Endothelial cell of umbilical vein (primary cell): ENCODE measurements around the gene VIT. TPM values are rescaled to one million over a fixed set of nuclear protein-coding genes. Genes with fewer than 3 reads are reported as not detected.

Experiments
- BruUV-seq: library from RNA; stranded (reverse); fragments of 400-500 nt; replicated peaks from 2 replicates; lab custom pipeline; 2021; lab: Mats Ljungman, UMichigan
- CTCF ChIA-PET: fragments of 300-600, 350-600 bp; sonication (Branson Sonifier 250); formaldehyde crosslinking; loops from one replicate; lab custom pipeline; 2021; ENCODE audit warnings: antibody characterized with exemption, inconsistent platforms; lab: Charles Lee
- POLR2A ChIA-PET: fragments of 300-600, 350-600 bp; sonication (Branson Sonifier 250); formaldehyde crosslinking; loops from one replicate; lab custom pipeline; 2021; ENCODE audit warnings: antibody characterized with exemption, inconsistent platforms; lab: Charles Lee
- DNase-seq: peaks from one replicate; pipeline ENCODE4 v3.0.0-alpha.2; 2011; ENCODE audit warnings: low read depth, low spot score
- FAIRE-seq: peaks from 2 replicates; lab custom pipeline; 2011; peaks lifted over from hg19 to GRCh38; lab: Jason Lieb, UNC
- H2AFZ ChIP-seq: 2 replicates; pipeline ENCODE4 v1.6.0; 2012; ENCODE audit warnings: low read depth, low read length, control low read depth, inconsistent platforms
- H3K27ac ChIP-seq: 2 replicates; pipeline ENCODE4 v1.5.1; 2011; ENCODE audit warnings: low read depth, mild to moderate bottlenecking, control low read depth, low read length, moderate library complexity; ENCODE audit not compliant: insufficient read depth
- H3K27me3 ChIP-seq, 2 experiments: 2 replicates each; pipeline versions ENCODE4 v1.6.0 to v1.6.1; 2011; ENCODE audit warnings: low read length in 2 of 2, mixed read lengths in 1 of 2; ENCODE audit not compliant: control insufficient read depth in 2 of 2, insufficient read depth in 2 of 2
- H3K36me3 ChIP-seq, 2 experiments: 2 replicates in 1 of 2; 3 replicates in 1 of 2; pipeline ENCODE4 v1.5.1; 2011; ENCODE audit warnings: low read length in 2 of 2, mild to moderate bottlenecking in 1 of 2, moderate library complexity in 1 of 2; ENCODE audit not compliant: control insufficient read depth in 2 of 2, insufficient read depth in 2 of 2; ENCODE audit errors: extremely low read depth in 1 of 2
- H3K4me1 ChIP-seq: 3 replicates; pipeline ENCODE4 v1.5.1; 2011; ENCODE audit warnings: mild to moderate bottlenecking, low read length; ENCODE audit not compliant: control insufficient read depth, insufficient read depth; ENCODE audit errors: extremely low read depth
- H3K4me2 ChIP-seq: 2 replicates; pipeline ENCODE4 v1.6.1; 2011; ENCODE audit warnings: low read length, control low read depth, mixed read lengths; ENCODE audit not compliant: insufficient read depth
- H3K4me3 ChIP-seq, 3 experiments: fragments of 200-600 bp in 1 of 3; sonication (generic), shearing (Covaris generic) in 1 of 3; replicated peaks in 1 of 3; 2 replicates each; pipeline ENCODE4 v1.5.1; 2011 to 2016; ENCODE audit warnings: control low read depth in 3 of 3, low read length in 3 of 3, mild to moderate bottlenecking in 2 of 3, inconsistent platforms in 1 of 3, low read depth in 1 of 3, moderate library complexity in 1 of 3; ENCODE audit not compliant: insufficient read depth in 1 of 3
- H3K79me2 ChIP-seq: 2 replicates; pipeline ENCODE4 v1.6.0; 2012; ENCODE audit warnings: low read length, inconsistent platforms; ENCODE audit not compliant: control insufficient read depth, insufficient read depth
- H3K9ac ChIP-seq: replicated peaks from 2 replicates; pipeline ENCODE3; 2011; ENCODE audit warnings: low read length, control low read depth; ENCODE audit not compliant: insufficient read depth; ENCODE audit errors: extremely low read depth
- H3K9me1 ChIP-seq: replicated peaks from 3 replicates; pipeline ENCODE4 v1.6.0; 2011; ENCODE audit warnings: mild to moderate bottlenecking, low read length; ENCODE audit not compliant: control insufficient read depth, insufficient read depth; ENCODE audit errors: extremely low read depth
- H3K9me3 ChIP-seq: replicated peaks from 2 replicates; pipeline ENCODE4 v1.5.1; 2012; ENCODE audit warnings: low read length, inconsistent platforms; ENCODE audit not compliant: control insufficient read depth, insufficient read depth
- H4K20me1 ChIP-seq: replicated peaks from 2 replicates; pipeline ENCODE3; 2011; ENCODE audit warnings: mild to moderate bottlenecking, low read length; ENCODE audit not compliant: control insufficient read depth, insufficient read depth; ENCODE audit errors: extremely low read depth
- CTCF ChIP-seq, 2 donors: IDR thresholded peaks; 1 replicate in 1 of 2; 2 replicates in 1 of 2; pipeline ENCODE4 v1.5.1; 2011; ENCODE audit warnings: low read length in 2 of 2, mild to moderate bottlenecking in 2 of 2, moderate library complexity in 2 of 2, control low read depth in 1 of 2, inconsistent platforms in 1 of 2, low read depth in 1 of 2; ENCODE audit not compliant: insufficient read depth in 1 of 2; ENCODE audit errors: extremely low read depth in 1 of 2
- EZH2 ChIP-seq: IDR thresholded peaks from 2 replicates; pipeline ENCODE4 v1.6.1; 2012; ENCODE audit warnings: borderline replicate concordance, low read depth, mild to moderate bottlenecking, moderate library complexity, low read length, inconsistent platforms; ENCODE audit not compliant: severe bottlenecking
- FOS ChIP-seq: IDR thresholded peaks from 2 replicates; pipeline ENCODE4 v1.6.1; 2011; ENCODE audit warnings: mild to moderate bottlenecking, low read length, moderate library complexity, borderline replicate concordance; ENCODE audit not compliant: insufficient read depth
- GATA2 ChIP-seq: IDR thresholded peaks from 2 replicates; pipeline ENCODE4 v1.7.0; 2011; ENCODE audit warnings: low read depth, mild to moderate bottlenecking, moderate library complexity, mixed read lengths, low read length; ENCODE audit not compliant: insufficient read length, insufficient read depth
- JUN ChIP-seq: IDR thresholded peaks from 2 replicates; pipeline ENCODE4 v1.6.1; 2011; ENCODE audit warnings: borderline replicate concordance, low read depth; ENCODE audit not compliant: insufficient read length, insufficient read depth
- MAX ChIP-seq: IDR thresholded peaks from 2 replicates; pipeline ENCODE4 v1.6.1; 2011; ENCODE audit not compliant: insufficient read depth, insufficient read length
- MYC ChIP-seq: IDR thresholded peaks from one replicate; pipeline ENCODE4 v1.6.1; 2011; ENCODE audit warnings: mild to moderate bottlenecking, low read depth, low read length
- POLR2A ChIP-seq: IDR thresholded peaks from 2 replicates; pipeline ENCODE4 v1.6.1; 2012; ENCODE audit warnings: low read depth, mild to moderate bottlenecking, control low read depth, low read length
- POLR2AphosphoS5 ChIP-seq: IDR thresholded peaks from 2 replicates; pipeline ENCODE4 v1.6.1; 2012; ENCODE audit warnings: low read depth, mild to moderate bottlenecking, control low read depth, low read length, moderate library complexity; ENCODE audit not compliant: insufficient read depth
- dilution Hi-C: fragments of 300-500 bp; cut with MboI; formaldehyde crosslinking; loops from one replicate; pipeline ENCODE4 v1.15.0; 2019; ENCODE audit warnings: low sequenced_read_pairs; ENCODE audit not compliant: extremely low pct_ligation_motif_present
- intact Hi-C: fragments of 100-400 bp; cut with micrococcal nuclease; formaldehyde crosslinking; loops from one replicate; pipeline ENCODE4 v1.10.0; 2022
- polyA plus RNA-seq, 4 experiments: library from polyadenylated mRNA; depleted of rRNA in 3 of 4; stranded (reverse) in 3 of 4; unstranded in 1 of 4; fragments of >200 nt; gene quantifications; 2 replicates each; pipeline versions ENCODE4 v1.2.1 to v1.2.3, GENCODE V29; 2011 to 2012; ENCODE audit warnings: missing spikeins in 1 of 4
- total RNA-seq: library from RNA; stranded (reverse); gene quantifications from 2 replicates; pipeline ENCODE4 v1.2.3, GENCODE V29; 2021

VIT gene
- total and polyA plus RNA-seq, 2 donors (not counting 3 experiments of a cell fraction or from before 2014, with no cell fraction given): 0.54 to 0.88 TPM

GRCh38 chr2:36775261-36775660, 78.8 kb downstream of the VIT start:
- BruUV-seq: no TSS peak
- Histone ChIP-seq H3K9me1 (no peaks in the 10 kb centered on the region), H3K9me3 (no peaks in the 10 kb centered on the region), H2AFZ (no peak overlapping the region), H3K4me1 (no peaks in the 10 kb centered on the region), H3K4me3 (no peak overlapping the region), H3K36me3 (no peaks in the 10 kb centered on the region), H3K27me3 (peaks cover 0 to 5% of the 10 kb centered on the region in 2 experiments), H3K27ac (no peak overlapping the region), H4K20me1 (no peaks in the 10 kb centered on the region), H3K9ac (no peak overlapping the region), H3K79me2 (no peaks in the 10 kb centered on the region), H3K4me2 (no peak overlapping the region)
- DNase-seq (no peak), FAIRE-seq (no peak)
- CTCF ChIA-PET: interaction anchor here (1.0 to 5.2 kb wide), 3 partner anchors 10 to 32 kb away, joined by 3 to 49 read pairs (median 3); no protein-coding TSS in a partner anchor
- intact Hi-C loops: no loop called here
- POLR2A ChIA-PET: no interaction called here
- no peak for TF ChIP-seq EZH2
- TF ChIP-seq JUN: no peak
- dilution Hi-C loops: no loop called here

- ChIA-PET POLR2A (no interaction called here), CTCF (interaction anchor here (1.0 to 5.2 kb wide), 3 partner anchors 9 to 32 kb away, joined by 3 to 49 read pairs (median 3); no protein-coding TSS in a partner anchor)
- Histone ChIP-seq H3K36me3 (no peaks in the 10 kb centered on the region), H3K4me3 (no peak overlapping the region), H2AFZ (no peak overlapping the region), H3K27ac (no peak overlapping the region), H3K9me3 (no peaks in the 10 kb centered on the region), H3K27me3 (peaks cover 0 to 5% of the 10 kb centered on the region in 2 experiments), H3K9me1 (no peaks in the 10 kb centered on the region), H3K79me2 (no peaks in the 10 kb centered on the region), H3K4me1 (no peaks in the 10 kb centered on the region), H3K9ac (no peak overlapping the region), H4K20me1 (no peaks in the 10 kb centered on the region), H3K4me2 (no peak overlapping the region)
- dilution Hi-C loops: no loop called here
- TF ChIP-seq FOS (no peak), MYC (no peak), GATA2 (no peak), POLR2A (no peak), POLR2AphosphoS5 (no peak), MAX (no peak), CTCF (IDR thresholded peaks at IDR 0.05; ENCODE audit: extremely low read depth in 1 of 2, insufficient read depth in 1 of 2, low read depth in 1 of 2, low read length in 2 of 2) (no peak), JUN (no peak), EZH2 (no peak)
- DNase-seq (no peak), FAIRE-seq (no peak)
- BruUV-seq: no TSS peak
- intact Hi-C loops: no loop called here
Measured at GRCh38 chr2:36775806-36776205, 79.3 kb downstream of the VIT start.
